ENCODE results near the gene NAB2.

NAB2 gene

GRCh38 chr12:57099047-57099714 is 10.3 kb downstream of the NAB2 start:
- TF ChIP-seq TAF1 (IDR thresholded peaks at IDR 0.05; ENCODE audit: borderline replicate concordance, insufficient read depth, low read length) (no peak), FOXP2 (optimal IDR thresholded peaks at IDR 0.05; ENCODE audit: borderline replicate concordance, extremely low read depth, extremely low read length, insufficient read depth) (no peak), SIN3A (IDR thresholded peaks at IDR 0.05; ENCODE audit: borderline replicate concordance, insufficient read depth, low read length) (no peak), REST (IDR thresholded peaks at IDR 0.05; ENCODE audit: insufficient read depth in 1 of 2, low read depth in 2 of 2, low read length in 2 of 2) (no peak), POLR2AphosphoS5 (IDR thresholded peaks at IDR 0.05; ENCODE audit: low read depth, low read length) (no peak)

GRCh38 chr12:57099766-57100165 is 10.9 kb downstream of the NAB2 start:
- no peak for TF ChIP-seq REST (IDR thresholded peaks at IDR 0.05; ENCODE audit: insufficient read depth in 1 of 2, low read depth in 2 of 2, low read length in 2 of 2)
- TF ChIP-seq SIN3A (IDR thresholded peaks at IDR 0.05; ENCODE audit: borderline replicate concordance, insufficient read depth, low read length): no peak
- no peak for TF ChIP-seq POLR2AphosphoS5 (IDR thresholded peaks at IDR 0.05; ENCODE audit: low read depth, low read length)
- no peak for TF ChIP-seq FOXP2 (optimal IDR thresholded peaks at IDR 0.05; ENCODE audit: borderline replicate concordance, extremely low read depth, extremely low read length, insufficient read depth)
- TF ChIP-seq TAF1 (IDR thresholded peaks at IDR 0.05; ENCODE audit: borderline replicate concordance, insufficient read depth, low read length): no peak

GRCh38 chr12:57101892-57102695 is 13.2 kb downstream of the NAB2 start:
- TF ChIP-seq SIN3A (IDR thresholded peaks at IDR 0.05; ENCODE audit: borderline replicate concordance, insufficient read depth, low read length): no peak
- TF ChIP-seq REST (IDR thresholded peaks at IDR 0.05; ENCODE audit: insufficient read depth in 1 of 2, low read depth in 2 of 2, low read length in 2 of 2): no peak
- TF ChIP-seq TAF1 (IDR thresholded peaks at IDR 0.05; ENCODE audit: borderline replicate concordance, insufficient read depth, low read length): no peak
- no peak for TF ChIP-seq FOXP2 (optimal IDR thresholded peaks at IDR 0.05; ENCODE audit: borderline replicate concordance, extremely low read depth, extremely low read length, insufficient read depth)
- no peak for TF ChIP-seq POLR2AphosphoS5 (IDR thresholded peaks at IDR 0.05; ENCODE audit: low read depth, low read length)

- no peak for TF ChIP-seq SIN3A (IDR thresholded peaks at IDR 0.05; ENCODE audit: borderline replicate concordance, insufficient read depth, low read length)
- no peak for TF ChIP-seq TAF1 (IDR thresholded peaks at IDR 0.05; ENCODE audit: borderline replicate concordance, insufficient read depth, low read length)
- no peak for TF ChIP-seq REST (IDR thresholded peaks at IDR 0.05; ENCODE audit: insufficient read depth in 1 of 2, low read depth in 2 of 2, low read length in 2 of 2)
- TF ChIP-seq FOXP2 (optimal IDR thresholded peaks at IDR 0.05; ENCODE audit: borderline replicate concordance, extremely low read depth, extremely low read length, insufficient read depth): no peak
- TF ChIP-seq POLR2AphosphoS5 (IDR thresholded peaks at IDR 0.05; ENCODE audit: low read depth, low read length): no peak
Measured at GRCh38 chr12:57103856-57104255, 14.9 kb downstream of the NAB2 start.
